ENCODE results near the gene PLIN1. TPM values are rescaled to one million over a fixed set of nuclear protein-coding genes. Genes with fewer than 3 reads are reported as not detected.

PLIN1 gene
- total RNA-seq, 1 donor from 2014 or later = 1.3 TPM

GRCh38 chr15:89623165-89623564, 56.0 kb downstream of the PLIN1 start:
- Histone ChIP-seq H3K36me3 (peaks cover under 1% of the 10 kb centered on the region), H3K4me1 (no peaks in the 10 kb centered on the region), H3K4me3 (no peak overlapping the region), H3K9me3 (no peaks in the 10 kb centered on the region), H3K27me3 (ENCODE audit: low read depth) (no peaks in the 10 kb centered on the region), H3K27ac (no peak overlapping the region)
- ATAC-seq (no peak), DNase-seq (no peak)
- no peak for TF ChIP-seq CTCF (IDR thresholded peaks at IDR 0.05)
- intact Hi-C loops (cut with DNase I) = no loop called here

GRCh38 chr15:89621547-89621946, 57.6 kb downstream of the PLIN1 start:
- Histone ChIP-seq H3K36me3 (no peaks in the 10 kb centered on the region), H3K4me3 (no peak overlapping the region), H3K27me3 (ENCODE audit: low read depth) (no peaks in the 10 kb centered on the region), H3K4me1 (no peaks in the 10 kb centered on the region), H3K27ac (no peak overlapping the region), H3K9me3 (no peaks in the 10 kb centered on the region)
- TF ChIP-seq CTCF (IDR thresholded peaks at IDR 0.05) = no peak
- DNase-seq = no peak
- no peak for ATAC-seq
- intact Hi-C loops (cut with DNase I) = no loop called here

- H3K36me3 ChIP-seq = no peaks in the 10 kb centered on the region
- H3K27me3 ChIP-seq (ENCODE audit: low read depth) = no peaks in the 10 kb centered on the region
- ATAC-seq (no peak), DNase-seq (no peak)
- no peaks in the 10 kb centered on the region for H3K4me1 ChIP-seq
- peaks cover 11% of the 10 kb centered on the region for H3K9me3 ChIP-seq
- H3K27ac ChIP-seq = no peak overlapping the region
- H3K4me3 ChIP-seq = no peak overlapping the region
- no peak for TF ChIP-seq CTCF (IDR thresholded peaks at IDR 0.05)
- intact Hi-C loops (cut with DNase I) = no loop called here
Measured at GRCh38 chr15:89616228-89616627, 62.9 kb downstream of the PLIN1 start.

GRCh38 chr15:89615135-89615534, 64.0 kb downstream of the PLIN1 start:
- Histone ChIP-seq H3K27ac (no peak overlapping the region), H3K27me3 (ENCODE audit: low read depth) (no peaks in the 10 kb centered on the region), H3K4me1 (no peaks in the 10 kb centered on the region), H3K9me3 (peaks cover 11% of the 10 kb centered on the region), H3K4me3 (no peak overlapping the region), H3K36me3 (no peaks in the 10 kb centered on the region)
- intact Hi-C loops (cut with DNase I) = no loop called here
- DNase-seq (no peak), ATAC-seq (no peak)
- no peak for TF ChIP-seq CTCF (IDR thresholded peaks at IDR 0.05)

Other genes starting within 250 kb of the PLIN1 start
- gene RHCG, start 182.8 kb downstream of the PLIN1 start, total RNA-seq = not detected
- 0.32 TPM for gene TICRR, start 103.9 kb downstream of the PLIN1 start, total RNA-seq
- gene KIF7, start 23.9 kb downstream of the PLIN1 start, total RNA-seq = 1.5 TPM
- 10.1 TPM for gene PEX11A, start 11.4 kb upstream of the PLIN1 start, total RNA-seq
- 1.2 TPM for gene WDR93, start 11.4 kb upstream of the PLIN1 start, total RNA-seq
- gene MESP1, start 71.9 kb upstream of the PLIN1 start, total RNA-seq = 0.53 TPM
- not detected for gene MESP2, start 97.0 kb upstream of the PLIN1 start, total RNA-seq
- 104 TPM for gene ANPEP, start 135.5 kb upstream of the PLIN1 start, total RNA-seq
- 36.9 TPM for gene AP3S2, start 214.6 kb upstream of the PLIN1 start, total RNA-seq
- 30.9 TPM for gene ARPIN, start 233.6 kb upstream of the PLIN1 start, total RNA-seq

All from lower lobe of right lung (tissue), 2 donors.